ENCODE results near the gene PLA2G4B.

Gene PLA2G4B

GRCh38 chr15:41809526-41810220, 29.0 kb upstream of the PLA2G4B start:
- no peak for DNase-seq

GRCh38 chr15:41810651-41811431, 27.8 kb upstream of the PLA2G4B start:
- DNase-seq, result no peak

DNA sequence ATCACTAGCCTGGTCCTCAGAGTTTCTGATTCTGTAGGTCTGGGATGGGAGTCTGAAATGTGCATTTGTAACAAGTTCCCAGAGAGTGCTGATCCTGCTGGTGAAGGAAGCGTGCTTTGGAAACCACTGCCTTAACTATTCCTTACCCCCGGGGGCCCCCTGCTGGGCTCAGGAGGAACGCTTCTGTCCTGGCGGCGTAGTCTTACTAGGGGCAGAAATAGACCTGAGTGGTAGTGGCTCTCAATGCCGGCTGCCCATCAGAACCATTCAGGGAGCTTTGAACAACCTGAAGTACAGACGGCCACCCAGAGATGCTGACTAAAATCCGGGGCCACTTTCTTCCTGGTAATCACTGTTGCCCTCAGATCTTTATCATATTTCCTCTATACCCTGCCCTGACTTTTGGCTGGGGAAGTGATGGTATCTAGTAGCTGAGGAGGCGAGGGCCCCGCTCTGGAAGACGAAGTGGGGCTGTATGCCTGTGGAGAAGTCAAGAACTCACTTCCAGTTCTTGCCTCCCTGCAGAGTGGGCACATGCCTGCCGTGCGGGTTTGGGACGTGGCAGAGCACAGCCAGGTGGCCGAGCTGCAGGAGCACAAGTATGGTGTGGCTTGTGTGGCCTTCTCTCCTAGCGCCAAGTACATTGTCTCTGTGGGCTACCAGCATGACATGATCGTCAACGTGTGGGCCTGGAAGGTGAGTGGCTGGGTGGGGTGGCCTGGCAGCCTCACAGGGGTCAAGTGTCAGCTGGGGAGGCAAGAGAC, 27.0 kb upstream of the PLA2G4B start:
- DNase-seq, result peak; percentile 83

- DNase-seq, result no peak
These were observed 25.7 kb upstream of the PLA2G4B start for GRCh38 chr15:41812820-41813375.

- no peak for DNase-seq
These were observed 25.2 kb upstream of the PLA2G4B start for GRCh38 chr15:41813426-41813825.

DNA sequence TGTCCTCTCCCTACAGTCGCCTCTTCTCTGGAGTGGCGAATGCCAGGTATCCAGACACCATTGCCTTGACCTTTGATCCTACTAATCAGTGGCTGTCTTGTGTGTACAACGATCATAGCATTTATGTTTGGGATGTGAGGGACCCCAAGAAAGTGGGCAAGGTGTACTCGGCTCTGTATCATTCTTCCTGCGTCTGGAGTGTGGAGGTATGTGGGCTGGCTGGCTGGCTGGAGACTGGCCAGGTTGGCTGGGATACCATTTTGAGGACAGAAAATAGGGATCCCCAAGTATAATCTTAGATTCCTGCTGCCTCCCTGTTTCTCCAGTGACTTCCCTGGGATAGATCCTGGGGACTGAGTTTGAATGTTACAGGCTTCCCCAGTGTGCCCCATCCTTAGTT, 24.1 kb upstream of the PLA2G4B start:
- DNase-seq, result no peak

GRCh38 chr15:41816788-41817187, 21.9 kb upstream of the PLA2G4B start:
- DNase-seq, result no peak

- no peak for DNase-seq
These were observed 21.3 kb upstream of the PLA2G4B start for GRCh38 chr15:41817327-41817726.

DNA sequence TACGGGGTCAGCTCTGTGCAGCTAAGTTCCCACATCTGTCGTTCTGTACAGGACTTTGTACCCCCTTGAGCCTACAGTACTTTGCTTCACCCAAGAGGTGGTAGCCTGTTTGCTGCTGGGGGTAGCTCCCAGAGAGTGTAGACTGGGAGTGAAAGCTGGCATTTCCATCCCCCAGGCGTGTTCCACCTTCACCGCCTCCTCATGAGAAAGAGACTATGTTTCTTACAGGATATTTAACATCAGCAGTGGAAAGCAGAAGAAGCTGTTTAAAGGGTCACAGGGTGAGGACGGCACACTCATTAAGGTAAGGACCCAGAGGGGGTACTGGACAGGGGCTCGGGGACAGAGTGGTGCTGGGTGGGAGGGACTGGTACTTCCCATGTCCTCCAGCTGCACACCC, 20.9 kb upstream of the PLA2G4B start:
- DNase-seq, result no peak

DNA sequence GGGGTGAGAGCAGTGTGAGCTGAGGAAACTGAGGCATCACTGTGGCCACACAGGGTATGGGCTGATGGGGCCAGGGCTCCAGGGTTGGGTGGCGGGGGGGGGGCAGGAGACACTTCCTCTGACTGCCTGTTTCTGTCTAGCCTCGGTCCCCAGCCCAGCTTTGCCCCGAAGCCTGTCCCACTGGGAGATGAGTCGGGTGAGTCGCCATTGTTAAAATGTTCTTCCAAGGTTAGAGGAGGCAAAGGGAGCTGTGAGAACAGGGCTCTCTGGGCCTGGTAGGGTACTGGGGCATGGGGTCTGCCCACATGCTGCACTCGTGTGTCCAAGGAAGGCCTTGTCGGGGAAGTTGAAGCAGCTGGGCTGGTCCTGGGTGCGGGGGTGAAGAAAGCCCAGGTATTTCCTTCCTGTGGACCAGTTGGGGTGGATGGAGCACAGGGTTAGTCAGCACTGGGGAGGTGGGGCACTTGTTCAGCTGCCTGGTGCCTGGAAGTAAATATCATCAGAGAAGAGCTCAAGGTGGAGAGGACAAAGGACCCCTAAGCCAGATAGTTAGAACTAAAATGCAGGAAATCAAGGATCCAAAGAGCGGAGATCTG, 19.1 kb upstream of the PLA2G4B start:
- DNase-seq, result peak; percentile 29

DNA sequence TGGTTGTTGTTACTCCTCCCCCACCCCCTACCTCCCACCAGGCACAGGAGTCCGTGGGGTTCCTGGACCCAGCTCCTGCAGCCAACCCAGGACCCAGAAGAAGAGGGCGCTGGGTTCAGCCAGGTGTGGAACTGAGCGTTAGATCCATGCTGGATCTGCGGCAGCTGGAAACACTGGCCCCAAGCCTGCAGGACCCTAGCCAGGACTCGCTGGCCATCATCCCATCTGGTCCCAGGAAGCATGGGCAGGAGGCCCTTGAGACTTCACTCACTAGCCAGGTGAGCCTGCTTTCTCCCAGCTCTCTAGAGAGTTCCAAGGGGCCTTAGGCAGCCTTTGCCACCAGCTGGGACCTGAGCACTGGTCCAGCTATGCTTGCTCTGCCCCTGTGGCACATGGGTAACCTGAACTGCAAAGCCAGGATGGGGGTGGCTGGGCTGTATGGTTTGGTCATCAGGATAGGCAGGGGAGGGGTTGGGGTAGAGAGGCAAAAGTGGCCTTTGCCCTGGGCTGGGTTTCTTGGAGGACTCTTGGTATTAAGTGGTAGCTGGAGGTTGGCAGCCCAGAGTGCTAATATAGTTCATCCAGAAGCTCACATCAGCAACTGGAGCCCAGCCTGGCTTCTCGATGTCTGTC, 17.7 kb upstream of the PLA2G4B start:
- no peak for DNase-seq

DNA sequence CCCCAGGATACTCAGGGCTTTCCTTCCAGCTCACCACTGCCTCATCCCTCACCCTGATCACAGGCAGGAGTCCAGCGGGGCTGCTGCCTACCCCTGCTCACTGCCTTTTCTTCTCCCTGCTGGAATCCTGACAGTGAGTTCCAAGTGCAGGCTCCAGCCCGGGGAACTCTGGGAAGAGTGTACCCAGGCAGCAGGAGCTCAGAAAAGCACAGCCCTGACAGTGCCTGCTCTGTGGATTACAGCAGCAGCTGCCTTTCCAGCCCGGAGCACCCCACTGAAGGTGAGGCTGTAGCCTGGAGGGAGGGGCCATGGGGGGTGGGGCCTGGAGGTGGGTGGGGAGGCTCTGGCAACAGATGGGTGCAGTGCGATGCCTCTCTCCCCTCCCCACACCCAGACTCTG, 16.8 kb upstream of the PLA2G4B start:
- no peak for DNase-seq

DNA sequence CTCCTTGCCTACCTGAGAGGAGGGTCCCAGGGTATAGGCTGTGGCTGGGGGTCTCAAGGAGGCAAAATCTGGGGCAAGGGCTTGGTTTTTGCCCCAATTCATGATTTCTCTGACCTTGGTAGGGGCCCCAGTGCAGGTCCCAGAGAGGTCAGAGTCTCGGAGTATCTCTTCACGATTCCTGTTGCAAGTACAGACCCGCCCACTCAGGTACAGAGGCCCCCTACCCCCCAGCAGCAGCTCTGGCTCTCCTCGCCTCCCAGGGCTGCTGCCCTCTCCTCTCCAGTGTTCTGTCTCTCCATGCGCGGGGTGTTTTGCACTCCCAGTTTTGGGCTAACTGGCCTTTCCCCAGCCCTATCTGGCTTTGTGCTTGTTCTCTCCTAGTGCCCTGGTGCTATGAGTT, 16.2 kb upstream of the PLA2G4B start:
- no peak for DNase-seq

DNA sequence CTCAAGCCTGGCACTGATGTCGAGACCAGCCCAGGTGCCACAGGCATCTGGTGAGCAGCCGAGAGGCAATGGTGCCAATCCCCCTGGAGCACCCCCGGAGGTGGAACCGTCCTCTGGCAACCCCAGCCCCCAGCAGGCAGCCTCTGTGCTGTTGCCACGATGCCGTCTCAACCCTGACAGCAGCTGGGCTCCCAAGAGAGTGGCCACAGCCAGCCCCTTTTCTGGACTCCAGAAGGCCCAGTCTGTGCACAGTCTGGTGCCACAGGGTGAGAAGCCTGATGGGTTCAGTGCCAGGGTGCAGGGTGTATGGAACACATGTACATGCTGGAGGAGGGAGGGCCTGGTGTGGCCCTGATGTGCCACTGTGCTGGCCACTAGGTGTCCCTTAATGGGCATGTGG, 15.7 kb upstream of the PLA2G4B start:
- DNase-seq, result no peak

- no peak for DNase-seq
These were observed 15.1 kb upstream of the PLA2G4B start for GRCh38 chr15:41823502-41823901.

DNA sequence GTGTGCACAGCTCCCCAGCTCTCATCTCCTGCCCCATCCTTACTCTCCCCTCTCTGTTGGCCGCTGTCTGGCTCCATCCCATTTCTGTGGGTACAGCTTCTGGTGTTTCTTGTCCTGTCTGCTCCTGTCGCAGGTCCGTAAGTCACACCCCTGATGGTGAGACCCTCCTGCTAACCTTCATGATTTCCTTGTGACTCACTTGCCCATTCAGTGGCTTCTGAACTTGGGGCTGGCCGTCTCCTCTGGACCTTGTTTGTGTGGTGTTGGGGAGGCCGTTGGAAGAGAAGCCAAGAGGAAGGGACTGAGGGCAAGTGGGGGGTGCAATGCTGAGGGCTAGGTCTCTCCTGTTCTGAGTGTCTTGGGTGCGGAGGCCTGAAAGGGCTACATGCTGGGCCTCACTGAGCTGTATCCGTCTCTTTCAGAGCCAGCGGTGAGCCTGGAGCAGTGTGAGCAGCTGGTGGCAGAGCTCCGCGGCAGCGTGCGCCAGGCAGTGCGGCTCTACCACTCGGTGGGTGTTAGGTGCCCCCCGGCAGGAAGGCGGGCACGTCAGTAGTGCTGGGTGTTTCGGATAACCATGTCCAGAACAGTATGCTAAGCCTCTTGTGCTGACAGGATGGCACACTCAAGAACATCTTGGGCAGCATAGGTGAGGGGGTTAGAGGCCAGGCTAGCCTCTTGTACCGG, 14.4 kb upstream of the PLA2G4B start:
- no peak for DNase-seq

GRCh38 chr15:41825145-41825544, 13.5 kb upstream of the PLA2G4B start:
- no peak for DNase-seq

DNA sequence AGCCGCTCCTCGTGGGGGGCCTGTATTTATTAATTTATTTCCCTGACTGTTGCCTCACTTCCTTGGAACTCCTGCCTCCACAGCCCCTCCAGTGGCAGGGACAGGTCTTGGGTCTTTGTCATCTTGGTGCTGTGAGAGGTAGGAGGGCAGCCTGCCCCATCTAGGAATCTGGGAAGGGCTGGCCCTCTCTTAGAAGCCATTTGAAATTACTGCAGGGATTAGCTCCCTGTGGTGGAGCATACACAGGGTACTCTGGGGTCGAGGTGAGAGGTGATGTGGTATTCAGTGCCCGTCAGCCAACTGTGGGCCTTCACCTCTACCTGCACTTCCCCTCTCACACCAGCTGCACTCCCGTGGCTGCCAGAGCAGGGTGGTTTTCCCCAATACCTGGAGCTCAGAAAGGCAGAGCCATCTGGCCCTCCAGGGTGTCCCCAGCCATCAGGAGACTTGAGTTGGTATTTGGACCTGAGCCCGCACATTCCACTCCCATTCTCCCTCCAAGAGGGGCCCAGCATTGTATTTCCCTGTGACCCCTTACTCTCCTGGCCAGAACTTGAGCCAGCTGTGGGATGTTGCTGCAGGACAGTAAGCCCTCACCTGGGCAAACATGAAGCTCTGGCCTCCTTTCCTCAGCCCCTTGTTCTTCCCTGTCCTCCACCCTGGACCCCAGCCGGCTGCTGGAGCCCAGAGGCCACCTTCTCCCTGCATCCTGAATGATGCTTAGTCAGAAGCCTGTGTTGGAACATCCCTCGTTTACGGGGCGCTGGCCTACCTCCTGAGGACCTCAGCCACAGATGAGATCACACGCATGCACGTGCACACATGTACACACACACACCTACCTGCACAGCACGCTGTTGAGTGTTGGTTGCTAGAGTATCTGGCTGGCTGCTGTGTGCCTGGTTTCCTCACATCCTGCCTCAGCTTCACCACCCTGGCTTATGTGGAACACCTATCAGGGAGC, 12.8 kb upstream of the PLA2G4B start:
- DNase-seq, result no peak

DNA sequence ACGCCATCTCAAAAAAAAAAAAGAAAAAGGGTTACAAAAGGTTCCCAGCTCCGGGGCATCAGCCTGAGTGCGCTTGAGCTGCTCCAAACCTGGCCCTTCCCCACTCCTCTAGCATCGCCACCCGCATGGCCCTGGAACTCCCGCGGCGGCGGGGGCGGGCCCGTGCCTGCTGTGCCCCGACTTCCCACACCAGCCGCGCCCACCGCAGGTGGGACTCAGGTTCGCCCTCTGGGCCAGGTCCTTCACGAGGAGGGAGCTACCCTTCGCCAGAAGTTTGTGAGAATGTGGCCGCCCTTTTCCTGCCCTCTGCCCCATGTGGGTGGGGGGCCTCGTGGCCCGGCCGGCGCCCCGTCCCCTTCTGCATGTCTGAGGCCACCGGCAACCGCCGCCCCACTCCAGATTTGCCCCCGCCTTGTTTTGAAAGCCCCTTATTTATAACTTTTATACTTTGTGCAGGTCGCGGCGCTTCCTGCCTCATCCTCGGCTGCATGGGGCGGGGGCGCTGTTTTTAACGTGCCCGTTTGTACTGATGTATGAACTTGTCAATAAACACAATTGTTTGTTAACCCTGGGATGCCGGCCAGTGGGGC, 11.3 kb upstream of the PLA2G4B start:
- no peak for DNase-seq
